Sciatic nerve (tissue), 2 donors: ENCODE measurements around the gene SNX24. TPM values are rescaled to one million over a fixed set of nuclear protein-coding genes. Genes with fewer than 3 reads are reported as not detected.
"Not testable (repeated sequence)": the region's sequence is repeated elsewhere in the genome, so short reads cannot be mapped to it uniquely, and the experiment has no call there.

ENCODE experiments used
- ATAC-seq: fragments of 200-7000 bp; cut with Tn5 transposase; one replicate; pipeline ENCODE4 v1.9.1; 2020; ENCODE audit warnings: mild to moderate bottlenecking, moderate library complexity
- DNase-seq: peaks from one replicate; pipeline ENCODE4 v3.0.0-alpha.2; 2020; ENCODE audit warnings: low spot score
- intact Hi-C: fragments of 100-400 bp; cut with DNase I; formaldehyde crosslinking; loops from one replicate; pipeline ENCODE4 v1.14.2; 2022
- total RNA-seq: library from RNA; stranded (reverse); fragmentation: NEBNext Ultra II Directional; extraction: Animal tissue kit (Norgen Biotek cat#: 25700); gene quantifications from one replicate; pipeline ENCODE4 v1.2.1, GENCODE V29; 2021
- donor health status: DM: no; HTN: no; CAD: no.
- donor health status: DM: no; HTN: no; CAD: no.

Gene SNX24
- total RNA-seq, 1 donor from 2014 or later, result 38.2 TPM

GRCh38 chr5:122909470-122910100, 64.2 kb downstream of the SNX24 start:
- no peak for ATAC-seq
- DNase-seq, result no peak
- intact Hi-C loops, result loop anchor here (5.0 kb wide), 1 partner anchor 167 kb away; no protein-coding TSS in a partner anchor

- DNase-seq, ATAC-seq: not testable (repeated sequence)
- intact Hi-C loops, result loop anchor here (5.0 kb wide), 1 partner anchor 171 kb away; no protein-coding TSS in a partner anchor
Measured at GRCh38 chr5:122913436-122913835, 68.0 kb downstream of the SNX24 start.

GRCh38 chr5:122915717-122916461, 70.5 kb downstream of the SNX24 start:
- DNase-seq (no peak), ATAC-seq (no peak)
- intact Hi-C loops, result no loop called here

GRCh38 chr5:122916490-122916889, 71.1 kb downstream of the SNX24 start:
- intact Hi-C loops, result no loop called here
- ATAC-seq (no peak), DNase-seq (no peak)

GRCh38 chr5:122919969-122920368, 74.6 kb downstream of the SNX24 start:
- ATAC-seq (no peak), DNase-seq (no peak)
- intact Hi-C loops, result no loop called here

- ATAC-seq (no peak), DNase-seq (no peak)
- intact Hi-C loops, result no loop called here
Measured at GRCh38 chr5:122921826-122922225, 76.4 kb downstream of the SNX24 start.

- intact Hi-C loops, result no loop called here
- DNase-seq, result no peak
- no peak for ATAC-seq
Measured at GRCh38 chr5:122924203-122924602, 78.8 kb downstream of the SNX24 start.

GRCh38 chr5:122924719-122925395, 79.4 kb downstream of the SNX24 start:
- DNase-seq, result no peak
- ATAC-seq, result no peak
- intact Hi-C loops, result no loop called here

GRCh38 chr5:122929001-122929400, 83.6 kb downstream of the SNX24 start:
- no peak for ATAC-seq
- DNase-seq, result no peak
- intact Hi-C loops, result no loop called here

- intact Hi-C loops, result no loop called here
- ATAC-seq (no peak), DNase-seq (no peak)
Measured at GRCh38 chr5:122929980-122930379, 84.6 kb downstream of the SNX24 start.

GRCh38 chr5:122933956-122934355, 88.5 kb downstream of the SNX24 start:
- ATAC-seq (peak; percentile 90), DNase-seq (no peak)
- intact Hi-C loops, result no loop called here

GRCh38 chr5:122936088-122936487, 90.7 kb downstream of the SNX24 start:
- ATAC-seq (no peak), DNase-seq (no peak)
- intact Hi-C loops, result no loop called here

- intact Hi-C loops, result no loop called here
- DNase-seq, result no peak
- ATAC-seq, result peak; percentile 71
Measured at GRCh38 chr5:122937914-122938313, 92.5 kb downstream of the SNX24 start.

GRCh38 chr5:122940890-122941289, 95.5 kb downstream of the SNX24 start:
- DNase-seq, result no peak
- ATAC-seq, result no peak
- intact Hi-C loops, result no loop called here

- intact Hi-C loops, result no loop called here
- no peak for ATAC-seq
- no peak for DNase-seq
Measured at GRCh38 chr5:122941737-122942136, 96.3 kb downstream of the SNX24 start.

- intact Hi-C loops, result no loop called here
- DNase-seq (no peak), ATAC-seq (no peak)
Measured at GRCh38 chr5:122942164-122942914, 96.9 kb downstream of the SNX24 start.

- intact Hi-C loops, result no loop called here
- peak; percentile 28 for ATAC-seq
Measured at GRCh38 chr5:122943050-122943698, 97.8 kb downstream of the SNX24 start.

GRCh38 chr5:122944051-122944450, 98.6 kb downstream of the SNX24 start:
- ATAC-seq (no peak), DNase-seq (no peak)
- intact Hi-C loops, result no loop called here

More at GRCh38 chr5:122943050-122943698, 97.8 kb downstream of the SNX24 start:
- DNase-seq, result no peak

- DNase-seq, result no peak
- no peak for ATAC-seq
- intact Hi-C loops, result no loop called here
Measured at GRCh38 chr5:122947372-122947771, 102.0 kb downstream of the SNX24 start.
